Hippocampal formation (tissue), 2 donors: ENCODE results near the gene ALDH3B1.

Source experiments
- DNase-seq, 2 donors: peaks; one replicate each; lab custom pipeline; 2025; lab: John Stamatoyannopoulos, UW

ALDH3B1 gene

DNA sequence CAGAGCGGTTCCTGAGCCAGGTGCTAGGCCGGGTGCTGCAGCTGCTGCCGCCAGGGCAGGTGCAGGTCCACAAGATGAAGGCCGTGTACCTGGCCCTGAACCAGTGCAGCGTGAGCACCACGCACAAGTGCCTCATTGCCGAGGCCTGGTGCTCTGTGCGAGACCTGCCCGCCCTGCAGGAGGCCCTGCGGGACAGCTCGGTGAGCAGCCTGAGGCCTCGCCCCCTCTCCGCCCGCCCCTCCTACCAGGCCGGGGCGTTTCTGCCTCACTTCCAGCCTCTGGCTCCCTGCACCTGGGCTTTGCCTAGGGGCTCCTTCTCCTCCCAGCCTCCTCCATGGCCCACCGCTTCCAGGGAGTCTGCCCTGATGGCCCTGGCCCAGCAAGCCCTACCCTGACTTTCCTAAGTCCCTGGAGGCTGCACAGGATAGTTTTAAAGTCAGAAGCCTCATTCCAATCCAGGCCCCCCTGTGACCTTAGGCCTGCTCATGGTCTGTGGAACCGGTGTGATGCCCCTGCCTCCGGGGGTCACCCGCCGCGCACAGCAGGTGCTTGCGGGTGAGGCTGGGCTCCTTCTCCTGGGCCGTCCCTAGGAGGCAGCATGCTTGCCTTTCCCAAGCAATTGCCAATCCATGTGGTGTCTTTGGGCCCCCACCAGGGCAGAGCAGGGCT is 34.2 kb downstream of the ALDH3B1 start:
- DNase-seq, result no peak

- DNase-seq, result no peak
Observed at GRCh38 chr11:68044898-68045351, 34.8 kb downstream of the ALDH3B1 start.

- no peak for DNase-seq
Observed at GRCh38 chr11:68047437-68048290, 37.5 kb downstream of the ALDH3B1 start.

DNA sequence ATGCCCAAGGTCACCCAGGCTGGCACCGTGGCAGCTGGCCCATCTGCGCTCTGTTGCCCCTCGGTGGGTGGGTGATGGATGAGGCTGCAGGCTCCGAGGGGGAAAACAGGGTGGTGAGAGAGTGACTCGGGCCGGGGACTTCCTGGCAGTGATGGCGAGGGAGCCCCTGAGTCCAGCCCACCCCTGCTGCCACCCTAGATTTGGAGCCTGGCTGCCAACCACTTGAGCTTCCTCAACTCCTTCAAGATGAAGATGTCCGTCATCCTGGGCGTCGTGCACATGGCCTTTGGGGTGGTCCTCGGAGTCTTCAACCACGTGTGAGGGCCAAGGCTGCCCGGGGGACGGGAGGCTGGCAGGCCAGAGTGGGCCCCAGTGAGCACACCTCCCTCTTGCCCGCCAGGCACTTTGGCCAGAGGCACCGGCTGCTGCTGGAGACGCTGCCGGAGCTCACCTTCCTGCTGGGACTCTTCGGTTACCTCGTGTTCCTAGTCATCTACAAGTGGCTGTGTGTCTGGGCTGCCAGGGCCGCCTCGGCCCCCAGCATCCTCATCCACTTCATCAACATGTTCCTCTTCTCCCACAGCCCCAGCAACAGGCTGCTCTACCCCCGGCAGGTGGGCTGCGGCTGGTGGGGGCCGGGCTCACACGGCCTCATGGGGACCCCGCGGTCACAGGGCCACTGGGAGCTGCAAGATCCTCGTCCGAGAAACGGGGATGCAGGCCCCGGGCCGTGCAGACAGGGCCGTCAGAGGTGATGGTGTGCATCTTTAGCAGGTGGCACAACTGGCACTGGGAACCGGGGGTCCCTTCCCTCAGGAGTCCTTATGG is 38.8 kb downstream of the ALDH3B1 start:
- no peak for DNase-seq

GRCh38 chr11:68049509-68050370 is 39.6 kb downstream of the ALDH3B1 start:
- no peak for DNase-seq

- DNase-seq, result no peak
Observed at GRCh38 chr11:68050371-68050841, 40.3 kb downstream of the ALDH3B1 start.

DNA sequence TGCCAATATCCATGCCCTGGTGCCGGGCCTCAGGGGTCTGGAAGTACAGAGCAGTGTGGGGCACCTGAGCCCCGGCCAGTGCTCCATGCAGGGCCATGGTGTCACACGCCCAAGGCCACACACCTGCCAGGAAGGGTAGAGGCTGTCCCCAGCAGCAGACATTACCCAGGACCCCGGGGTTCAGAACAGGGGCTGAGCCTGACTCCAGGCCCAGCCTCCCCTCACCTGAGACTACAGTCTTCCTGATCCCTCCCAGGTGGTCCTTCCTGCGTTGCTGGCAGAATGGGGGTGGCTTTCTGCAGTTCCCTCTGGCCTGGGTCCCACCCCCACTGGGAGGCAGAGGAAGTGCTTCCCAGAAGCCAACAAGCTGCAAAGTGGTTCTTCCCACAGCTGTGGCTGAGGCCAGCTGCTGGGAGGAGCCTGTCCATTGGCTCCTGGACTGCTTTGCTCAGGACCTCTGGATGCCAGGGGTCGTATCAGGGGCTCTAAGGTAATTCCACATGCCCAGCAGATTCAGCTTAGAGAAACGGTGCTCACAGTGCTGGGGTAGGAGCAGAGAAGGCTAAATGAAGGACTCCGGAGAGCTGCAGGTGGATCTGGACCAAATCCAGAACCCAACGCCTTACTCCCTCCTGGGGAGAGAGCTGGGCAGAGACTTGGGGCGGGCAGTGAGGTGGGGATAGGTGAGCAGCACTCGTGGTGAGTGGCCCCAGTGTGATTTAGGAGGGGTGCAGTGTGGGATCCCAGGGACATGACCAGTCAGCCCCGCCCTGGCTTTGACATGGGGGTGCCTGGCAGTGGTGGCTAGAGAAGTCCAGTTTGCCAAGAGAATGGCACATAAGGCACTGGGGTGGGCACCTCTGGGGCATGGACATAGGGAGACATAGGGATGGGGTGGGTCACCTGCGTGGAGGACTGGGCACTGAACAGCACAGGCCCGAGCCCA is 41.3 kb downstream of the ALDH3B1 start:
- no peak for DNase-seq

- no peak for DNase-seq
Observed at GRCh38 chr11:68052137-68052873, 42.2 kb downstream of the ALDH3B1 start.

DNA sequence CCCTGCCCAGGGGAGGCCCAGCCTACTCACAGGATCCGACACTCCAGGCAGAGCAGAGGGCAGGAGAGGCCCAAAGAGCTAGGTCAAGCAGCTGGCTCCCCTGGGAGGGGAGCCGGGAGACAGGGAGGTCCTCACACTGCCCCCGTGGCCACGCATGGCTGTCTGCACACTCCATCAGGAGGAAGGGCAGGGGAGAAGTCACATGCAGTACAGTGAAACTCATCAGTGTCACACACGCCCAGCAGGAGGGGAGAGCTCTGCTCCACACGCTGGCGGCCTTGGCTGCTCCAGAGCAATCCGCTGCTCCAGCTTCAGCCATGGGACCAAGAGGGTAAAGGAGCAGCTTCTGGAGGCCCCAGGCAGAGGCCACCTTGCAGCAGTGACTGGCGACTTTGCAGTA is 43.0 kb downstream of the ALDH3B1 start:
- DNase-seq, result no peak

DNA sequence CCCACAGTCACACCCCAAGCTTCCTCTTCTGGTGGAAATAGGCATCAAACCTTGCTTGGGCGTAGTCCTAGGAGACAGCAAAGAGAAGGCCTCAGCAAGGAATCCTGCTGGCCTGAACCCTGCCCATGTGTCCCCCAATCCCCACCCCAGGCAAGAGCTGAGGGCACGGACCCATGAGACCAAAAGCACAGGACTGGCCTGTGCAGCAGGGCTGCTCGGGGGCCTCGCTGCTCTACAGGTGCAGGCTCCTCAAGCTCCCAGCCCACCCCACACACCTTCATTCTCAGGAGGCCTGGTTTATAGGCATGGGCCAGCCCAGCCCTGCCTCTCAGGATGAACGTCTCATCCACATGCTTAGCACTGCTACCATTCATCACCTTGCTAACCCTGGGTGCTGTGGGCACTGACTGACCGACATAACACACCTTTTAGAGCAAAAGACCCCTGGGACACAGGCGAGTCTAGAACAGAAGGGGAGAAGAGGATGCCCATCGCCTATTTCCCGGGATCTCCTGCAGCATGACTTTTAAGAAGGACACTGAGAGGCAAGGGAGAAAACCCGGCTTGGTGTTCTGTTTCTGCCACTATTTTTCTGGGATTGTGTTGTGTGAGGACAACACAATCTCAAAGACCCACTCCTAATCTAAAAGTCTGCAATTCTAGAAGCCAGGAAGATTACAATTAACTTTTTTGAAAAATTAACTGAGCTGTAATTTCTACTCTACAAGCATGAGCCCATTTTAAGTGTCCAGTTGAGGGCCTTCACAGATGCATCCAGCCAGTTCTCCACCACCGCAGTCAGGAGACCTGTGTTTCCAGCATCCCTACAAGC is 44.1 kb downstream of the ALDH3B1 start:
- no peak for DNase-seq

DNA sequence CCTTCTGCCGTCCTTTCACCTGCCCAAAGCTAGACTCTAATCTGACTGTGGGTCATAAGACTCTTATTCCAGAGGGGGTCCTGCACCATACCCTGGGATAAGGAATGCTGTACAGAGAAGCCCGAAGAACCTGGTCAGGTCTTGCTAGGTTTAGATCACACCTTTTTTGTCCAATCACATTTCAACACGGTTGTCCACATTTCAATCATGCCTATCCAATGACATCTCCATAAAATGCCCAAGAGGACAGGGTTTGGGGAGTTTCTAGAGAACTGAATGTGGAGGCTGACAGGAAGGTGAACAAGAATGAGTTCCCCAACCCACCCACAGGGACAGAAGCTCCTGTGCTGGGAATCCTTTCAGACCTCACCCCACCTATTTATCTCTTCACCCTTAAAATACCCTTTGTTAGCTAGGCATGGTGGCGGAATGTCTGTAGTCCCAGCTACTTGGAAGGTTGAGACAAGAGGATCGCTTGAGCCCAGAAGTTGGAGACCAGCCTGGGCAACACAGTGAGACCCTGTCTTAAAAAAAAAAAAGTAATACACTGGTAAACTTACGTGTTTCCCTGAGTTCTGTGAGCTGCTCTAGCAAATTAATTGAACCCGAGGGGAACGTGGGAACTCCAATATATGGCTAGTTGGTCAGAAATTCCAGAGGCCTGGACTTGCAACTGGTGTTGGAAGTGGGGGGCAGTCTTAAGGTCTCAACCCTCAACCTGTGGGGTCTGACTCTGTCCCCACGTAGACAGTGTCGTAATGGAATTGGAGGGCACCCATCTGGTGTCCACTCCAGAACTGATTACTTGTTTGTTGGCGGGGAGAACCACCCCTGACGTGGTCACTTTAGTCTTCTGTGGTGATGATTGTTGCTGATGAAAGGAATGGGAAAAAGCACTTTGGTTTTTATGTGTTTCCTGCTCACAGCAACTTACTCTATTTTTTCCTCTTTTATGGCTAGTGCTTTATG is 46.5 kb downstream of the ALDH3B1 start:
- no peak for DNase-seq

- DNase-seq, result no peak
Observed at GRCh38 chr11:68057807-68058206, 47.7 kb downstream of the ALDH3B1 start.

- no peak for DNase-seq
Observed at GRCh38 chr11:68061508-68061907, 51.4 kb downstream of the ALDH3B1 start.

DNA sequence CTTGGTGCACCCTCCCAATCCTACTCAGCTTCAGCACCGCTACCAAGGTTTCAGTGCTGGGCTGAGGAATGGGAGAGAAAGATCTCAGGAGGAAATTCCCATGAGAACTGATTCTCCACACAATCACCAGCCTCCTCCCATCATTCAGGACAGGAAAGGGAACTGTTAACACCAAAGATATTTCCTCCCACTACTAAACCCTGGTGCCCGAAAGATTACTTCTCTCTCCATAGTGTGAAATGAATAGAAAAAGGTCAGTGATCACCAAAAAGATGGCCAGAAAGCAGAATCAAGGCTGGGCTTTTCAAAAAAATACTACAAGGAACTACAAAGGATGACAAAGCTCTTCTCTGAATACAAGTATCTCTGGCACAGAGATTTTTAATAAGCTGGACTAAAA is 54.8 kb downstream of the ALDH3B1 start:
- no peak for DNase-seq

DNA sequence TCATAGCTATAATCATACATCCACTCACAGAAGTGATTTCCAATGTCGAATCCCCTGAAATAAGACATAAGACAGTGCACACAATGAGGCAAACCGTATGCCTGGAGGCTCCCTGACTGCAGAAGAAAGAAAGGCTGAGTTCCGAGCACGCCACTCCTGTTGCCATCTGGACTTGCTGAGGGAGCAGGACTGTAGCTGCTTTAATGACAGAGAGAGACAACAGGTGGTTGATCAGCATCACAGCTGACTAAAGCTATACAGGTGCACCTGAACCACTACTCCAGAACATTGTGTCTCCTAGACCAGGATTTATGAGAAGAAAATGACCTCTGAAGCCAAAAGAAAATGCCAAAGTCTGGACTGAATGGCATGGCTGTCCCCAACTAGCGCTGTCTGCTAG is 55.7 kb downstream of the ALDH3B1 start:
- DNase-seq, result no peak

- DNase-seq, result no peak
Observed at GRCh38 chr11:68066742-68067141, 56.6 kb downstream of the ALDH3B1 start.

DNA sequence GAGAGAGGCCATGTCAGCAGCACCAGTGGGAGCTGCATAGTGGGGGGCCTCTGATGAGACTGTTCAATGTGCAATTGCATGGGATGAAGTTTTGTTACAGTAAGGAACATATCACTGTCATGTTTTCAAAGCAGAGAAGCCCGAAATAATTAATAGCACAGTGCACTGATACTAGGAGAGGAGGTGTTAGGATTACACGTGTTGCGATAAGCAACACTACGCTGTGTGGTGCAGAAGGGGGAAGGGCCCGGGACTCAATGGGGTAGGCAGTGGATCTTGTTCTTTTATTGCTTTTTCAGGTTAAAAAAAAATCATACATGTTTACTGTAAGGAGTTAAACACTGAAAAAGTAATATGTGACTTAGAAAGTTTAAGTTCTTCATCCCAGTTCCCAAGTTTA is 57.9 kb downstream of the ALDH3B1 start:
- DNase-seq, result no peak
